NCI-H748 (cell line): ENCODE results near the gene TAF6.
"Not testable (repeated sequence)": the region's sequence is repeated elsewhere in the genome, so short reads cannot be mapped to it uniquely, and the experiment has no call there.

Experiments
- DNase-seq: peaks from one replicate; lab custom pipeline; 2025; ENCODE audit not compliant: unreplicated experiment; lab: John Stamatoyannopoulos, UW

Gene TAF6

GRCh38 chr7:100152937-100153666 lies 33.9 kb upstream of the TAF6 start:
- DNase-seq, result no peak

- DNase-seq, result no peak
Observed at GRCh38 chr7:100152404-100152803, 33.2 kb upstream of the TAF6 start.

DNA sequence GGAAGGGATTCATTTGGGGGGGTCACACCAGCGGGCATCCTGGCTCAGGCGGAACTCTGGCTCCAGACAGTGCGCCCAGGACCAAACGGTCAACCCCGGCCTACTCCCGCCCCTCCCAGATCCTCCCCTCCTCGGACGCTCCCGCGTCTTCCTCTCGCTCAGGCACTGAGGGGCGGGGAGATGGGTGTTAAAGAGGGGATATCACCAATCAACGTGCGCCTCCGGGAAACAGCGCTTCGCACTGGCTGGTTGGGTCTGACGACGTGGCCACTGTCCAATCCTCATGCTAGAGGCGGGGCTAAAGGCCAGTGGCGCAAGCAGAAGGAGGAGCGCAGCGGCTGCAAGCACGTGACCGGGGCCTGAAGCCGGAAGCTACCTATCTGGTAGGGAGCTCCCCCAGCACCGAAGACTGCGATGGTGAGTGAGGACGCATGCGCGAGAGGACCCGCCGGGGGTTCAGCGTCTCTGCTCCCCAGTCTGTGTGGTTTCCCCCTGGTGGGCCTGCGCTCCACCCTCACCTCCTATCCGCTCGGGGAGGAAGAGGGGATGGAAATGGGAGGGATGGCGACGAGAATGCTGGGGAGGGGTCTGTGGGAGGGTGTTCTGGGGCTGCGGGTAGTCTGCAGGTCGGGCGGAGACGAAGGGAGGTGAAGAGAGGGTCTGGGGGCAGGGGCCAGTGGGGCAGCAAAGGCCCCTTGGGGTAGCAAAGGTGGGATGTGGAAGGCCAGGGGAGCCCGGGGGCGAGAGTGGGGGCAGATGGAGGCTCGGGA lies 29.6 kb upstream of the TAF6 start, which contains the start of gene LAMTOR4:
Gene LAMTOR4, plus strand, starts transcription at position 360 of the 770 bp plus-strand sequence. Its CDS starts 55 bp downstream, at position 415.
- peak; percentile 100 for DNase-seq

DNA sequence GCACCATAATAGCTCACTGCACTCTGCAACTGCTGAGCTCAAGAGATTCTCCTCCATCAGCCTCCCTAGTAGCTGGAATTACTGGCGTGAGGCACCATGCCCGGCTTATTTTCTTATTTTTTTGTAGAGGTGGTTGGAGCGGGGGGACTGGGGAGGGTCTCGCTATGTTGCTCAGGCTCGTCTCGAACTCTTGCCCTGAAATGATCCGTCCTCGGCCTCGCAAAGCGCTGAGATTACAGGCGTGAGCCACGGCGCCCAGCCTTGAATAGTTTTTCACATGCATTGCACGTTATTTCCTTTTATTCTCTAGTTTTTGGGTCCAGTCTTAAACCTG lies 29.0 kb upstream of the TAF6 start:
- DNase-seq, result no peak

DNA sequence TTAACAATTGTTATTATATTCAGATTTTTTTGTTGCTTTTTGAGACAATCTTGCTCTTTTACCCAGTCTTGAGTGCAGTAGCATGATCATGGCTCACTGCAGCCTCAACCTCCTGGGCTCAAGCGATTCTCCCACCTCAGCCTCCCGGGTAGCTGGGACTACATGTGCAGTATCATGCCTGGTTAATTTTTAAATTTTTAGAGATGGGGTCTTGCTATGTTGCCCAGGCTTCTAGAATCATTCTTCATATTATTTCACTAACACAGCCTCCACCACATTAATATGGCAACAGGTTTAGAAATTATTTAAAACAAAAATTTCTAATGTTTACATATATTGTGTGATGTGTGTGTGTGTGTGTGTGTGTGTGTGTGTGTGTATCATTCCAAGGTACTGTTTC lies 28.1 kb upstream of the TAF6 start:
- no peak for DNase-seq

GRCh38 chr7:100146350-100146749 lies 27.2 kb upstream of the TAF6 start:
- DNase-seq, result not testable (repeated sequence)

- no peak for DNase-seq
Observed at GRCh38 chr7:100142461-100142860, 23.3 kb upstream of the TAF6 start.

- no peak for DNase-seq
Observed at GRCh38 chr7:100141555-100141949, 22.4 kb upstream of the TAF6 start.

DNA sequence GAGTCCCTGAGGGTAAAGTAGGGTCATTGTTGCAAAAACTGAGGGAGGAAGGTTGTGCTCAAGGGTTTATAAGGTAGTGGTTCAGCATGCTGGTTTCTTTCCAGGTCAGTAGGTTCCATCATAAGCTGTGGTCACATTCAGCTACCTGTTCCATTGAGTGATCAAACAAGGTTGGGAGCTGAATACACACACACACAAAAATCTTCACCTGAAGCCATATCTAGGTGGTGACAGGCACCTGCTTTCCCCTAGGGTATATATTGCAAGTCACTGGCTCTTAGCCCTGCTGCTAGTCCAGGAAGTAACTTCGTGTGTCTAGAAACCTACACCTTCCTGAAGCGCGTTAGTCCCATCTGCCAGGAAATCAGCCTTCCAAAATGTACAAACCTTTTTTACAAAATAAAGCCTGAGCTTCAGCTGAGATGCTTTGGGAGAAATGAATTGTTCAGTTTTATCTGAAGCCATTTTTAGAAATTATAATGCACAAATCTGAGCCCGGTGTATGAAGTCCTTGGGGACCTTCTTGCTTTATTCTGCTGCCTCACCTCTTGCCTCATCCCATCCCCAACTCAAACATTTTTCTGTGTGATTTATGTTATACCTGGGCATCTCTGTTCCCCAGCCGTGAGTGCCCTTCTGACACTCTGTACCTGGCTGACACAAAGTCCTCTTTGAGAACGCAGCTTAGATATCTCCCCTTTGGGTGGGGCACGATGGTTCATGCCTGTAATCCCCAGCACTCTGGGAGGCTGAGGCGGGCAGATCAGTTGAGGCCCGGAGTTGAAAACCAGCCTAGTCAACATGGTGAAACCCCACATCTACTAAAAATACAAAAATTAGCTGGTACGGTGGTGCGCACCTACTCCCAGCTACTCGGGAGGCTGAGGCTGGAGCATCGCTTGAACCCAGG lies 18.9 kb upstream of the TAF6 start:
- DNase-seq, result no peak

- peak; percentile 66 for DNase-seq
Observed at GRCh38 chr7:100132697-100133151, 13.6 kb upstream of the TAF6 start.

DNA sequence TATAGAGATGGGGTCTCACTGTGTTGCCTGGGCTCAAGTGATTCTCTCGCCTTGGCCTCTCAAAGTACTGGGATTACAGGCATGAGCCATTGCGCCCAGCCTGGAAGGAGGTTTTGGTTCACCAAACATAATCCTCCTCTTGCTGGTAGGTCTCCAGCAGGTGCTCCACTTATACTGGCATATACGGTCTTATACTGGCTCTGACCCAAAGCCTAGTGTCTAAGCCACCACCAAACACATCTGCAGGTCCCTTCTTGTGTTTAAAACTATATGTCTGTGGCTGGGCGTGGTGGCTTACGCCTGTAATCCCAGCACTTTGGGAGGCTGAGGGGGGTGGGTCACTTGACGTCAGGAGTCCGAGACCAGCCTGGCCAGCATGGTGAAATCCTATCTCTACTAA lies 13.0 kb upstream of the TAF6 start:
- DNase-seq, result no peak

DNA sequence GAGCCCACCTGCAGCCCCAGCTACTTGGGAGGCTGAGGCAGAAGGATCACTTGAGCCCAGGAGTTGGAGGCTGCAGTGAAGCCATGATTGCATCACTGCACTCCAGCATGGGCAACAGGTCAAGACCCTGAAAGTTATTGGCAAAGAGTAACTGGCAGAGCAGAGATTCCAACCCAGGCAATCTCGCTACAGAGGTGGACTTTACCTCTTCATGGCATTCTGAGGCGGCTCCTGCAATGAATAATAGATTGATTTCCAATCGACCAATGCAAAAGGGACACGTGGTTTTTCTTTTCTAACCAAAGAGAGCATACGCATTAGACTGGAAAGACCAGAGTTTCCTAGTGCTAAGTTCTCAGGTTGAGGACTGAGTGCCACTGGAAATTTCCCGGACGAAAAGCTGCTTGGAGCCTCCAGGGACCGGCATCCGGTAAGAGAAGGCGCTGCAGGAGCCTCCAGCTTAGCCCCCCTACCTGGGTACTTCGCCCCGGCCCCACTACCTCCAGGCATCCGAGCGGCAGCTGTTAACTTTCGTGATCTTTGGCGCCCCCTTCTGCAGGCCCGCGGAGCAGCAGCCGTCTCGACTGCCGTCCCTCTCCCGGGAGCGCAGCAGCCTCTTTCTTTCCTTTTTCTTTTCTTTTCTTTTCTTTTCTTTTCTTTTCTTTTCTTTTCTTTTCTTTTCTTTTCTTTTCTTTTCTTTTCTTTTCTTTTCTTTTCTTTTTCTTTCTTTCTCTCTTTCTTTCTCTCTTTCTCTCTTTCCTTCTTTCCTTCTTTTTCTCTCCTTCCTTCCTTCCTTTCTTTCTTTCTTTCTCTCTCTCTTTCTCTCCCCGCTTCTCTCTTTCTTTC lies 11.7 kb upstream of the TAF6 start:
- DNase-seq, result peak; percentile 81

DNA sequence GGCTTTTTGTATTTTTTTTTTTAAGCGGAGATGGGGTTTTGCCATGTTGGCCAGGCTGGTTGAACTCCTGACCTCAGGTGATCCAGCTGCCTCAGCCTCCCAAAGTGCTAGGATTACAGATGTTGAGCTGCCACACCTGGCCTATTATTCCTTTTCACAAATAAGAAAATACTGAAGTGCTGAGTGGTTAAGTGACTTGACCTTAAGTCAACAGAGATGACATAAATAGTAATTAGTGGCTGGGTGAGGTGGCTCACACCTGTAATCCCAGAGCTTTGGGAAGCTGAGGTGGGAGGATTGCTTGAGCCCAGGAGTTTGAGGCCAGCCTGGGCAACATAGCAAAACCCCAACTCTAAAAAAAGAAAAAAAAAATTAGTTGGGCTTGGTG lies 11.1 kb upstream of the TAF6 start:
- peak; percentile 62 for DNase-seq

DNA sequence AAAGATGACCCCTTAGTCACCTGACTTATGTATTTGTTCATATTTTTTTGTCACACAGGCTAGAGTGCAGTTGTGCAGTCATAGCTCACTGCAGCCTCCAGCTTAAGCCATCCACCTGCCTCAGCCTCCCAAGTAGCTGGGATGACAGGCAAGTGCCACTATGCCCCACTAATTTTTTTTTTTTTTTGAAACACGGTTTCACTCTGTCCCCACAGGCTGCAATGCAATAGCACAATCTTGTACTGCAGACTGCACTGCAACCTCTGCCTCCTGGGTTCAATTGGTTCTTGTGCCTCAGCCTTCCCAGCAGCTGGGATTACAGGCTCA lies 9.4 kb upstream of the TAF6 start:
- no peak for DNase-seq

DNA sequence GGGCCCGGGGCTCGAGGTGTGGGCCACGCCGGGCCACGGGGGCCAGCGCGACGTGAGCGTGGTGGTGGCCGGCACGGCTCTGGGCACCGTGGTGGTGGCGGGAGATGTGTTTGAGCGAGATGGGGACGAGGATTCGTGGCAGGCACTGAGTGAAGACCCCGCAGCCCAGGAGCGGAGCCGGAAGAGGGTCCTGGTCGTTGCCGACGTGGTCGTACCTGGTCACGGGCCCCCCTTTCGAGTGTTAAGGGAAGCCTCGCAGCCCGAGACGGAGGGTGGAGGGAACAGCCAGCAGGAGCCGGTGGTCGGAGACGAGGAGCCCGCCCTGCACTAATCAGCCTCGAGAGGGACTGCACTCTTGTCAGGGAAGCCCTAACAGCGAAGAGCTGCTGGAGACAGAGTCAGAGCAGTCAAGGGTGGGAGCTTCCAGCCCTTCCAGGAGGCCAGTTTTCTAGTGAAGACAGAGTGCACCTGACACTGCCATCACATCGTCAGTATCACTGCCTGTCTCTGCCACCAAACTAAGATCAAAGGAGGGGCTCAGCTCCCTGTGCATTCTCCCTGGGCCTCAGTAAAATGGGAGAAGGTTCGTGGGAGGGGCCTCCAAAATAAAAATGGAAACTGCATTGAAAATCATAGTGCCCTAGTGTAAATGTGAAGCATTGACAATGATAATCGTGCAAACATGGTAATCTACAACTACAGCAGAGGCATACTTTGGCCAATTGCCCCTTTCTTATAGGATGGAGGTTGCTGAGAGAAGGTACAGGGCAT lies 8.9 kb upstream of the TAF6 start:
- DNase-seq, result peak; percentile 50

DNA sequence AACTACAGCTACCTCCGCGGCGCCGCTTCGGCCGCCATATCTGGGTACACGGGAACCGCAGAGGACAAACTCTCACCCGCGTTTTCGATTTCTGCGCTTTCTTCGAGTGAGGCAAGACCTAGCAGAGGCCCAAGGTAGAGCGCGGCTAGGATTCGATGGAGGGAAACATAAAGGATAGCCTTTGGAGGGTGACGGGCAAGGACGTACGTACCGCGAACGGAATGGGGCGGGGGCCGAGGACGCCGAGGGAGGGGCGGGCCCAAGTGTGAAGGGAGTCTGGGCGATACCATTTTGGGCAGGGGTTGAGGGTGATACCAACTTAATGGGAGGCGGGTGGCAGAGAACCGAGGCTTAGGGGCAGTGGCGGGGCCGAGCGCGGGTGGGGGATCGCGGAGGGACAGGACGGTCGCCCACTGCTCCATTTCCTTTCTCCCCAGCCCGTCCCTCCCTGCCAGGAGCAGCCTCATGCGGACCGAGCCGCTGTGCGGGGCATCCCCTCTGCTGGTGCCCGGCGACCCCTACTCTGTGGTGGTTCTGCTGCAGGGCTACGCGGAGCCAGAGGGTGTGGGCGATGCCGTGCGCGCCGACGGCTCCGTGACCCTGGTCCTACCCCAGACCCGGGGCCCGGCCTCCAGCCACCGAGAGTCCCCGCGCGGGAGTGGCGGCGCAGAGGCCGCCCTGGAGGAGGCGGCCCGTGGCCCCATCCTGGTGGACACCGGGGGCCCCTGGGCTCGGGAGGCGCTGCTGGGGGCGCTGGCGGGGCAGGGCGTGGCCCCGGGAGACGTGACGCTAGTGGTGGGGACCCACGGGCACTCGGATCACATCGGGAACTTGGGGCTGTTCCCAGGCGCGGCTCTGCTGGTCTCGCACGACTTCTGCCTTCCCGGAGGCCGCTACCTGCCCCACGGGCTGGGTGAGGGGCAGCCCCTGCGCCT lies 8.0 kb upstream of the TAF6 start, which contains the start of gene MBLAC1:
Gene MBLAC1, plus strand, starts transcription at position 37 of the 935 bp plus-strand sequence. Its CDS starts 429 bp downstream, at position 466.
- DNase-seq, result peak; percentile 92

- peak; percentile 50 for DNase-seq
Observed at GRCh38 chr7:100126239-100126930, 7.2 kb upstream of the TAF6 start.
